Peyer's patch (tissue), 4 donors: ENCODE data around the gene RAB6A. TPM values are rescaled to one million over a fixed set of nuclear protein-coding genes. Genes with fewer than 3 reads are reported as not detected.

Source experiments
- DNase-seq, 3 donors: peaks; one replicate each; pipeline ENCODE4 v3.0.0-alpha.2; 2017 to 2019
- H3K27ac ChIP-seq, 4 donors: fragments of 200-600 bp; sonication (generic); one replicate each; pipeline ENCODE4 v1.5.1; 2016 to 2019
- H3K27me3 ChIP-seq, 2 donors: fragments of 200-600 bp; sonication (generic); one replicate each; pipeline ENCODE4 v1.5.1; 2019
- H3K36me3 ChIP-seq, 3 donors: fragments of 200-600 bp; sonication (generic); one replicate each; pipeline ENCODE4 v1.5.1; 2016 to 2019
- H3K4me1 ChIP-seq, 4 donors: fragments of 200-600 bp; sonication (generic); one replicate each; pipeline ENCODE4 v1.5.1; 2016 to 2019
- H3K4me3 ChIP-seq, 4 donors: fragments of 200-600 bp; sonication (generic); 1 replicate in 3 of 4; 2 replicates in 1 of 4; pipeline ENCODE4 v1.5.1; 2016 to 2019; ENCODE audit warnings: mild to moderate bottlenecking in 1 of 4
- H3K9me3 ChIP-seq, 4 donors: fragments of 200-600 bp; sonication (generic); one replicate each; pipeline ENCODE4 v1.5.1; 2016 to 2019; ENCODE audit warnings: mild to moderate bottlenecking in 1 of 4
- CTCF ChIP-seq, 6 experiments: fragments of 450-650 bp in 4 of 6; fragments of 200-600 bp in 2 of 6; sonication (generic) in 1 of 6; IDR thresholded peaks; one replicate each; pipeline ENCODE4 v1.5.1; 2017 to 2019; ENCODE audit warnings: antibody characterized with exemption in 6 of 6, mild to moderate bottlenecking in 3 of 6, moderate library complexity in 1 of 6
- POLR2A ChIP-seq, 2 donors: fragments of 450-650 bp; IDR thresholded peaks; one replicate each; pipeline ENCODE4 v1.5.1; 2017; ENCODE audit warnings: antibody characterized with exemption in 2 of 2, mild to moderate bottlenecking in 2 of 2, moderate library complexity in 2 of 2
- total RNA-seq, 4 donors: library from RNA; depleted of rRNA; stranded (reverse); fragments of >200 nt; gene quantifications; one replicate each; pipeline ENCODE4 v1.1.0, GENCODE V29; 2016

RAB6A gene
- total RNA-seq, 4 donors from 2014 or later = 76.7 to 198 (median 182) TPM

- Histone ChIP-seq H3K27me3 (no peaks in the 10 kb centered on the region), H3K4me3 (no peak overlapping the region), H3K36me3 (no peaks in the 10 kb centered on the region), H3K9me3 (no peaks in the 10 kb centered on the region), H3K27ac (no peak overlapping the region), H3K4me1 (no peaks in the 10 kb centered on the region)
- no peak for DNase-seq
- TF ChIP-seq POLR2A (IDR thresholded peaks at IDR 0.05) = no peak
These were observed 112.3 kb downstream of the RAB6A start for GRCh38 chr11:73648571-73649046.

GRCh38 chr11:73648121-73648520 is 112.8 kb downstream of the RAB6A start:
- no peak for TF ChIP-seq CTCF (IDR thresholded peaks at IDR 0.05)
- no peak for TF ChIP-seq POLR2A (IDR thresholded peaks at IDR 0.05)
- Histone ChIP-seq H3K9me3 (no peaks in the 10 kb centered on the region), H3K4me3 (no peak overlapping the region), H3K27me3 (no peaks in the 10 kb centered on the region), H3K36me3 (no peaks in the 10 kb centered on the region), H3K27ac (peak overlapping the region in 2 of 4 donors; percentile 41 to 64), H3K4me1 (no peaks in the 10 kb centered on the region)
- DNase-seq = no peak

GRCh38 chr11:73647459-73648100 is 113.3 kb downstream of the RAB6A start:
- peak overlapping the region; percentile 16 to 48 (median 40) for H3K4me3 ChIP-seq
- TF ChIP-seq CTCF (IDR thresholded peaks at IDR 0.05) (no peak), POLR2A (IDR thresholded peaks at IDR 0.05) (no peak)
- H3K27ac ChIP-seq = peak overlapping the region in 2 of 4 donors; percentile 41 to 64
- no peaks in the 10 kb centered on the region for H3K36me3 ChIP-seq
- no peaks in the 10 kb centered on the region for H3K9me3 ChIP-seq
- peak; percentile 87 to 96 (median 92) for DNase-seq
- H3K27me3 ChIP-seq = no peaks in the 10 kb centered on the region
- no peaks in the 10 kb centered on the region for H3K4me1 ChIP-seq

- Histone ChIP-seq H3K36me3 (no peaks in the 10 kb centered on the region), H3K27me3 (no peaks in the 10 kb centered on the region), H3K9me3 (no peaks in the 10 kb centered on the region), H3K27ac (peak within 1 kb of the TSS in 2 of 4 donors; percentile 41 to 64), H3K4me1 (no peaks in the 10 kb centered on the region), H3K4me3 (peak within 1 kb of the TSS in 3 of 4 donors; percentile 36 to 48 (median 45))
- no peak for DNase-seq
- no peak for TF ChIP-seq CTCF (IDR thresholded peaks at IDR 0.05)
- no peak for TF ChIP-seq POLR2A (IDR thresholded peaks at IDR 0.05)
These were observed 114.8 kb downstream of the RAB6A start, which contains the start of gene PLEKHB1 for GRCh38 chr11:73645972-73646631. Gene PLEKHB1, plus strand, starts transcription at chr11:73646581. Its CDS starts 28 bp downstream, at chr11:73646609.

- no peaks in the 10 kb centered on the region for H3K36me3 ChIP-seq
- no peaks in the 10 kb centered on the region for H3K9me3 ChIP-seq
- no peak overlapping the region for H3K27ac ChIP-seq
- H3K4me3 ChIP-seq = no peak overlapping the region
- H3K27me3 ChIP-seq = no peaks in the 10 kb centered on the region
- no peak for DNase-seq
- TF ChIP-seq POLR2A (IDR thresholded peaks at IDR 0.05) (no peak), CTCF (IDR thresholded peaks at IDR 0.05) (no peak)
- H3K4me1 ChIP-seq = no peaks in the 10 kb centered on the region
These were observed 115.5 kb downstream of the RAB6A start for GRCh38 chr11:73645121-73645969.
